Chondrocyte (in vitro differentiated cells): Measurements from ENCODE around the gene FRMD6. TPM values are rescaled to one million over a fixed set of nuclear protein-coding genes. Genes with fewer than 3 reads are reported as not detected.

Source experiments
- DNase-seq: peaks from one replicate; pipeline ENCODE4 v3.0.0; 2021; ENCODE audit warnings: mixed read lengths, low spot score
- H3K27ac Mint-ChIP-seq: one replicate; pipeline ENCODE4 v1.8.0; 2021; ENCODE audit warnings: mild to moderate bottlenecking, moderate library complexity, mixed read lengths; ENCODE audit not compliant: unreplicated experiment
- H3K27me3 Mint-ChIP-seq: 2 replicates; pipeline ENCODE4 v1.8.0; 2021; ENCODE audit warnings: low read depth, mixed read lengths
- H3K36me3 Mint-ChIP-seq: 2 replicates; pipeline ENCODE4 v1.8.0; 2021; ENCODE audit warnings: low read depth, mixed read lengths
- H3K4me1 Mint-ChIP-seq: 2 replicates; pipeline ENCODE4 v1.8.0; 2021; ENCODE audit warnings: low read depth, mild to moderate bottlenecking, mixed read lengths
- H3K4me3 Mint-ChIP-seq: one replicate; pipeline ENCODE4 v1.8.0; 2021; ENCODE audit warnings: mild to moderate bottlenecking, moderate library complexity, mixed read lengths; ENCODE audit not compliant: unreplicated experiment
- H3K9me3 Mint-ChIP-seq: 2 replicates; pipeline ENCODE4 v1.8.0; 2021; ENCODE audit warnings: low read depth, mixed read lengths
- total RNA-seq: library from RNA; stranded (reverse); gene quantifications from 3 replicates; pipeline ENCODE4 v1.2.1, GENCODE V29; 2021
- TF ChIP-seq, protein P1 (sequence below): fragments of 200-600 bp; sonication (generic); IDR thresholded peaks from 2 replicates; pipeline ENCODE4 v1.5.0; 2021; ENCODE audit warnings: antibody characterized with exemption, mild to moderate bottlenecking, moderate library complexity

Gene FRMD6
- total RNA-seq, 1 donor from 2014 or later = 135 TPM

DNA sequence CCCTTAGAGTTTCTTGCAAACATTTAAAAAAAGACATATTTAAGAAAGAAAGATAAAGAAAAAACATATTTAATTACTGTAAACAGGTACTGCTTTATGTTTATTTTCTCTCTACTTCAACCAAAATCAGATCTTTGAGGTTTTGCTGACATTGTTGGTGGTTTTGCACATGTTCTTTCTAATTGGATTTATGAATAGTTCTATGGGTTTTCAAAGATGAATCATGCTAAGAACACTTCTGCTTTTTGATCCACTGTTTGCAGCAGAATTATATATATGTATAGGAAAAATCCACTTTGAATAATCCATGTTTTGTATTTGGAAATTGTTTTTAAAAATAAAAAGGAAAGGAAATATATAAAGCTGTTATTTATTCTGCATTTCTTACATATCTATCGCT, 78.4 kb downstream of the FRMD6 start:
- Mint-ChIP-seq H3K27me3 (no peaks in the 10 kb centered on the region), H3K27ac (no peak overlapping the region), H3K4me1 (peaks cover 15% of the 10 kb centered on the region), H3K4me3 (no peak overlapping the region), H3K9me3 (peaks cover 7% of the 10 kb centered on the region), H3K36me3 (peaks cover 37% of the 10 kb centered on the region)
- TF ChIP-seq, protein P1, sequence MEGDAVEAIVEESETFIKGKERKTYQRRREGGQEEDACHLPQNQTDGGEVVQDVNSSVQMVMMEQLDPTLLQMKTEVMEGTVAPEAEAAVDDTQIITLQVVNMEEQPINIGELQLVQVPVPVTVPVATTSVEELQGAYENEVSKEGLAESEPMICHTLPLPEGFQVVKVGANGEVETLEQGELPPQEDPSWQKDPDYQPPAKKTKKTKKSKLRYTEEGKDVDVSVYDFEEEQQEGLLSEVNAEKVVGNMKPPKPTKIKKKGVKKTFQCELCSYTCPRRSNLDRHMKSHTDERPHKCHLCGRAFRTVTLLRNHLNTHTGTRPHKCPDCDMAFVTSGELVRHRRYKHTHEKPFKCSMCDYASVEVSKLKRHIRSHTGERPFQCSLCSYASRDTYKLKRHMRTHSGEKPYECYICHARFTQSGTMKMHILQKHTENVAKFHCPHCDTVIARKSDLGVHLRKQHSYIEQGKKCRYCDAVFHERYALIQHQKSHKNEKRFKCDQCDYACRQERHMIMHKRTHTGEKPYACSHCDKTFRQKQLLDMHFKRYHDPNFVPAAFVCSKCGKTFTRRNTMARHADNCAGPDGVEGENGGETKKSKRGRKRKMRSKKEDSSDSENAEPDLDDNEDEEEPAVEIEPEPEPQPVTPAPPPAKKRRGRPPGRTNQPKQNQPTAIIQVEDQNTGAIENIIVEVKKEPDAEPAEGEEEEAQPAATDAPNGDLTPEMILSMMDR = no peak
- no peak for DNase-seq

DNA sequence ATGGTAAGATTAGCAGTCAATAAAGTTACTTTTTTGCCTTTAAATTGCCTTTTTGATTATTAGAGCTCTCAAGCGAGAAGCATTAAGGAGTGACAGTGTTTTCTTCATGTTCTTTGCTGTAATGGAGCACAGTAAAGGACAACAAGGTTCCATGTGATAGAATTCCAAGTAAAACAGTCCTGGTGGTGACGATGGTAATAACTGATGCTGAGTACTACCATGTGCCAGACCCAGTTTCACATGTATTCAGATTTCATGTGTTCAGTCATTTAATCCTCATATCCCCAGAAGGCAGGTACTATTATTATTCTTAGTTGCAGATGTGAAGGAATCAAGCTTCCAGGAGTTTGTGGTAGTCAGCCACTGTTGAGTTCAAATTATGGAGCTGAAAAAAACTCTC, 79.0 kb downstream of the FRMD6 start:
- TF ChIP-seq, protein P1 = no peak
- no peak overlapping the region for H3K27ac Mint-ChIP-seq
- peaks cover 31% of the 10 kb centered on the region for H3K36me3 Mint-ChIP-seq
- H3K9me3 Mint-ChIP-seq = peaks cover 7% of the 10 kb centered on the region
- no peak overlapping the region for H3K4me3 Mint-ChIP-seq
- DNase-seq = no peak
- H3K27me3 Mint-ChIP-seq = no peaks in the 10 kb centered on the region
- peaks cover 10% of the 10 kb centered on the region for H3K4me1 Mint-ChIP-seq

DNA sequence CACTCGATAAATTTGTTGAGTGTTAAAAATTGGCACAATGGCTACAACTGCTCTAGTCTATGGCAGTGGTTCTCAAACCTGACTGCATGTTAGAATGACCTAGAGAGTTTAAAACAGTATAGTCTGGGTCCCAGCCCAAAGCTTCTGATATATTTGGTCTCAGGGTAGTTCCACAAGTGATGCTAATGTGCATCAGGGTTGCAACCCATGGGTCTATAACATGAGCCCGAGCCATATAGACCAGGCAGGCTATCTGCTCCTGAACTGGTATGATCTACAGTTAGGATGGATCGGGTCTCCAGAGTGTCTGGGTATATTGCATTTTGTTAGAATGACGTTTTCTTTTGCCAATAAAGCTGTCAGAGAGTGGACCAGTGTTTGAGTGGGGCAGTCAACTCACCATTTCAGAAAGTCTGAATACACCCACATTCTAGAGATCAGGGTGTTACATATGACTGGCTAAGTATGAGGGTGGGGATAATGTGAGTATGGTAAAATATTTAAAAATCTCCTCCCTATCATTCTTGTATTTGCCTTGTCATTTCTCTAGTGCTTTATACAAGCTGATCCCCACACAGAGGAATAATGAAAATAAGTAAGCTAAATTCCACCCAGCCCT, 80.9 kb downstream of the FRMD6 start:
- H3K4me3 Mint-ChIP-seq = no peak overlapping the region
- H3K9me3 Mint-ChIP-seq = peaks cover 7% of the 10 kb centered on the region
- no peak overlapping the region for H3K27ac Mint-ChIP-seq
- no peaks in the 10 kb centered on the region for H3K27me3 Mint-ChIP-seq
- TF ChIP-seq, protein P1 = no peak
- no peak for DNase-seq
- H3K36me3 Mint-ChIP-seq = peaks cover 19% of the 10 kb centered on the region
- no peaks in the 10 kb centered on the region for H3K4me1 Mint-ChIP-seq

- Mint-ChIP-seq H3K4me1 (no peaks in the 10 kb centered on the region), H3K4me3 (no peak overlapping the region), H3K27me3 (no peaks in the 10 kb centered on the region), H3K36me3 (peaks cover 14% of the 10 kb centered on the region), H3K9me3 (peaks cover 7% of the 10 kb centered on the region), H3K27ac (no peak overlapping the region)
- DNase-seq = no peak
- TF ChIP-seq, protein P1 = no peak
These were observed 81.4 kb downstream of the FRMD6 start for GRCh38 chr14:51733147-51733546.

DNA sequence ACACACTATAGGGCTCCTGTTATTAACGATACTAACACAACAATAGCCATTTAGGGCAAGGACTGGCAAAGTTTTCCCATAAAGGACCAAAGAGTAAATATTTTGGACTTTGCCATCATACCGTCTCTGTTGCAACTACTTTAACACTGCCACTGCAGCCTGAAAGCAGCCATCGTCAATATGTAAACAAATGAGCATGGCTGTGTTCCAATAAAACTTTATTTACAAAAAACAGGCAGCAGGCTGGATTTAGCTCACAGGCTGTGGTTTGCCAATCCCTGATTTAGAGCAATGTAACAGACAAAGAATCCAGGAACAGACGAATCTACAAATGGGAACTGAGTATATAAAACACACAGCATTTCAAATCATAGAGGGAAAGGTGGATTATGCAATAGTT, 84.1 kb downstream of the FRMD6 start:
- H3K4me3 Mint-ChIP-seq = no peak overlapping the region
- H3K27me3 Mint-ChIP-seq = no peaks in the 10 kb centered on the region
- TF ChIP-seq, protein P1 = no peak
- no peaks in the 10 kb centered on the region for H3K4me1 Mint-ChIP-seq
- DNase-seq = no peak
- H3K9me3 Mint-ChIP-seq = peaks cover 7% of the 10 kb centered on the region
- H3K27ac Mint-ChIP-seq = no peak overlapping the region
- H3K36me3 Mint-ChIP-seq = peaks cover 2% of the 10 kb centered on the region
